Panc1 (cell line): ENCODE measurements around the gene CYB5R2.

Source experiments
- REST ChIP-seq, 2 experiments: IDR thresholded peaks; 2 replicates each; pipeline ENCODE4 v1.6.1; 2011 to 2012; ENCODE audit warnings: low read depth in 2 of 2, control low read depth in 1 of 2, low read length in 1 of 2, mild to moderate bottlenecking in 1 of 2, moderate library complexity in 1 of 2; ENCODE audit not compliant: insufficient read depth in 1 of 2
- TF ChIP-seq, protein P1 (sequence below): fragments of 450-650 bp; IDR thresholded peaks from 2 replicates; pipeline ENCODE4 v1.5.1; 2017; ENCODE audit warnings: mild to moderate bottlenecking

- TF ChIP-seq REST (IDR thresholded peaks at IDR 0.05; ENCODE audit: insufficient read depth in 1 of 2, low read depth in 2 of 2, low read length in 1 of 2) = 0 out of 4 replicates have a peak, but pooled peaks of 1 of the 2 experiments have one; percentile 4
- TF ChIP-seq, protein P1, sequence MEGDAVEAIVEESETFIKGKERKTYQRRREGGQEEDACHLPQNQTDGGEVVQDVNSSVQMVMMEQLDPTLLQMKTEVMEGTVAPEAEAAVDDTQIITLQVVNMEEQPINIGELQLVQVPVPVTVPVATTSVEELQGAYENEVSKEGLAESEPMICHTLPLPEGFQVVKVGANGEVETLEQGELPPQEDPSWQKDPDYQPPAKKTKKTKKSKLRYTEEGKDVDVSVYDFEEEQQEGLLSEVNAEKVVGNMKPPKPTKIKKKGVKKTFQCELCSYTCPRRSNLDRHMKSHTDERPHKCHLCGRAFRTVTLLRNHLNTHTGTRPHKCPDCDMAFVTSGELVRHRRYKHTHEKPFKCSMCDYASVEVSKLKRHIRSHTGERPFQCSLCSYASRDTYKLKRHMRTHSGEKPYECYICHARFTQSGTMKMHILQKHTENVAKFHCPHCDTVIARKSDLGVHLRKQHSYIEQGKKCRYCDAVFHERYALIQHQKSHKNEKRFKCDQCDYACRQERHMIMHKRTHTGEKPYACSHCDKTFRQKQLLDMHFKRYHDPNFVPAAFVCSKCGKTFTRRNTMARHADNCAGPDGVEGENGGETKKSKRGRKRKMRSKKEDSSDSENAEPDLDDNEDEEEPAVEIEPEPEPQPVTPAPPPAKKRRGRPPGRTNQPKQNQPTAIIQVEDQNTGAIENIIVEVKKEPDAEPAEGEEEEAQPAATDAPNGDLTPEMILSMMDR = no peak
Measured at GRCh38 chr11:7655253-7656217, 17.8 kb downstream of the CYB5R2 start.
